VCaP (cell line): Measurements from ENCODE around the gene COPE.

Source experiments
- H3K27ac ChIP-seq: fragments of 450-650 bp; 2 replicates; pipeline ENCODE4 v1.5.1; 2017
- TF ChIP-seq, protein P1 (sequence below): fragments of 450-650 bp; conservative IDR thresholded peaks from 2 replicates; pipeline ENCODE4 v1.5.1; 2017; ENCODE audit warnings: mild to moderate bottlenecking, moderate library complexity

The COPE gene

DNA sequence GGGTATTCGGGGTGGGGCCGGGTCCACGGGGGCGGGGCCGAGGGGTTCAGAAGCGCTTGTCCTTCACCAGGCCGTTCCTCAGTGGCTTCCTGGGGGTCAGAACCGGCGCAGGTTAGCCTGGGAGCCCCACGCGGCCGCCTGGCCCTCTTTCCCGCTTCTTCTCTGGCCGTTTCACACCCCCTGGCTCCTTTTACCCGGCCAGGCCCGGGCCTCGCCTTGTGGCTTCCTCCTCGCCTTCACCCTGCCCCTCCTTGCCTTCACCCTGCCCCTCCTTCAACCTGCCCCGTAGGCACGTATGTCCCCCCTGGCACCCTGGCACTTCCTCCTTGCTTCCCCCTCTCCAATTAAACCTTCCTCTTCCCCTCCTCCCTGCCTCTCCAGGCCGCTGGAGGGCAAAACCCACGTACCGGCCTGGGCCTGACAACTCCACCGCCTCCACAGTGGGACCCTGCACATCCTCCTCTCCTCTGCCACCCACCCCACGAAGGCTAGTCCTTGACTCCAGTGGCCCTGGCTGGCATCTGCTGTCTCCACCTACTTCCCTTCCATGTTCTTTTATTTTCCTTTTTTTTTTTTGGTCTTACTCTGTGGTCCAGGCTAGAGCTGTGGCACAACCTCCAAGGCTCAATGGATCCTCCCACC is 48.5 kb downstream of the COPE start:
- no peak overlapping the region for H3K27ac ChIP-seq
- TF ChIP-seq, protein P1, sequence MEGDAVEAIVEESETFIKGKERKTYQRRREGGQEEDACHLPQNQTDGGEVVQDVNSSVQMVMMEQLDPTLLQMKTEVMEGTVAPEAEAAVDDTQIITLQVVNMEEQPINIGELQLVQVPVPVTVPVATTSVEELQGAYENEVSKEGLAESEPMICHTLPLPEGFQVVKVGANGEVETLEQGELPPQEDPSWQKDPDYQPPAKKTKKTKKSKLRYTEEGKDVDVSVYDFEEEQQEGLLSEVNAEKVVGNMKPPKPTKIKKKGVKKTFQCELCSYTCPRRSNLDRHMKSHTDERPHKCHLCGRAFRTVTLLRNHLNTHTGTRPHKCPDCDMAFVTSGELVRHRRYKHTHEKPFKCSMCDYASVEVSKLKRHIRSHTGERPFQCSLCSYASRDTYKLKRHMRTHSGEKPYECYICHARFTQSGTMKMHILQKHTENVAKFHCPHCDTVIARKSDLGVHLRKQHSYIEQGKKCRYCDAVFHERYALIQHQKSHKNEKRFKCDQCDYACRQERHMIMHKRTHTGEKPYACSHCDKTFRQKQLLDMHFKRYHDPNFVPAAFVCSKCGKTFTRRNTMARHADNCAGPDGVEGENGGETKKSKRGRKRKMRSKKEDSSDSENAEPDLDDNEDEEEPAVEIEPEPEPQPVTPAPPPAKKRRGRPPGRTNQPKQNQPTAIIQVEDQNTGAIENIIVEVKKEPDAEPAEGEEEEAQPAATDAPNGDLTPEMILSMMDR = no peak

DNA sequence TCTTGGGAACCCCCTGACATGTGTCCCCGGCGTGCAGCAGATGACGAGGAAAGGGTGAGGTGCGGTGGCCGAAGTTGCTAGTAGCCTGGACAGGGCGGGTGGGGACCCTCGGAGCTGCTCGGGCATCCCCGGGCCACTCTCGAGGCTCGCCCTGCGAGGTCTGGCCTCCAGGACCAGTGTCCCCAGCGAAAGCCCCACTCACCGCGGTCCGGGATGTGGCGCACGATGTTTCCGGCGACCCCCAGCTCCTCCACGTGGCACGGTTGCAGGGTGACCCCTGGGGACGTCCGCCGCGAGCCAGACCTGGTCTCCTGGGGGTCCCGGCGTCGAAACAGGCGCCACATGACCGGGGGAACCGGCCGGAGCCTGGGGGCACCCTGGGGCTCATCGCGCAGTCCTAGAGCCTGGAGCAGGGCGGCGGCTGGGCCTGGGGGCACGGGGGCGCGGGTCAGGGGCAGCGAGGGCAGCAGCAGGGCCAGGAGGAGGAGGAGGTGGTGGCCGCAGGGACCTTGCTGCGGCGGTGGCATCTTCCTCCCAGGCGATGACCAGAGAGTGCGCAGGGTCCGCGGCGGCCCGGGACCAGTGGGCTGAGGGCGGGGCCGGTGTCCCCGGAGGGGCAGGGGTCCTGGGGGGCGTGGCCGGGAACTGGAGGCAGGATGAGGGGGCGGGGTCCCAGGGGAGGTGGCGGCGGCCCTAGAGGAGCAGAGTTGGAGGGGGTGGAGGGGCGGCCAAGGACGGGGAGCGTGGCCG is 49.2 kb downstream of the COPE start:
- no peak overlapping the region for H3K27ac ChIP-seq
- TF ChIP-seq, protein P1 = no peak

DNA sequence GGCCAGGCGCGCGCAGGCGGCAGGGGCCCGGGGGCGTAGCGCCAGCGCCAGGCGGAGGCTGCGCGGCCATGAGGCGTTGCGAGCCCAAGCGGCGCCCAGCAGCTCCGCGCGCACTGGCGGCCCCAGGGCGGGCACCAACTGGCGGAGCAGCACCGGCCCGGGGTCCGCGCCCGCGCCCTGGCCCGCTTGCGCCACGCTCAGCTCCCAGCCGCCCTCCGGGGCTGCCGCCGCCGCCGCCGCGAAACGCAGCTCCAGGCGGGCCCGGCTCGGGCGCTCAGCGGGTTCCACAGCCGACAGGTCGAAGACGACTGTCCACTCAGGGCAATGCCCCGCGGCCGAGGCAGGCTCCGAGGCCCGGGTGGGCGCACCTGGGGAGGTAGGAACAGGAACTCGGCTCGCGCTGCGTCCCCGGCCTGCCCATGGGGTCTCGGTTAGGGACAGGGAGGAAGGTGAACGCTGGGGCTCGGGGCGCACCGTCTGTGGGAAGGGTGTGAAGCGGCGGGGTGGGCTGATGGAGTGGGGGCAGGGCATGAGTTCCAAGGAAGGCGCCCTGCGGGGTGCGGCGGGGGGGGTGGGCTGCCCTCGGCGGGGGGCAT is 50.1 kb downstream of the COPE start:
- TF ChIP-seq, protein P1 = no peak
- no peak overlapping the region for H3K27ac ChIP-seq

DNA sequence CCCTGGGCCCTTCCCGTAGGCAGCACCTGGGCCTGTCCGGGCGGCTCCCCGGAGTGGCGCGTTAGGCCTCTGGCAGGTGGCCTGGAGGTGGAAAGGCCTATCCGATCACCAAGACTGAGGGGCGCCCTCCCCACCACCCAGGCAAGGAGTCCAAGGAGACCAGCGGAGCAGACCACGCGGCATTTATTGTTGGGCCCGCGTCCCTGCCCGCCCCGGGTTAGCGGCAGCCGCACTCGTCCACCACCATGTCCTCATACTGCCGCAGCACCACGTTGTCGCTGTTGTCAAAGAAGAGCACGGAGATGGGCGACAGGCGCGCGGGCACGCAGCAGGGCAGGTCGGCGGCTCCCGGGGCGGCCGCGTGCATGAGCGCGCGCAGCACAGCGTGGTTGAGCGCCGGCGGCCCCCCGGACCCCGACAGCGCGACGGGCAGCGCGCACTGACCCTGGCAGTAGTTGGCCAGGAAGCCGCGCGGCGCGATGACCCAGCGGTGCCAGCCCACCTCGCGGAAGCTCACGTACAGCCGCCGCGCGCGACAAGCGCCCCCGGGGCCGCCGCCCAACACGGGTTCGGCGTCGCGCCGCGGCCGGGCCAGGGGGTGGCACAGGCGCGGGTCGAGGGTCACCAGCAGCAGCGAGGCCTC is 50.7 kb downstream of the COPE start:
- TF ChIP-seq, protein P1 = no peak
- no peak overlapping the region for H3K27ac ChIP-seq

DNA sequence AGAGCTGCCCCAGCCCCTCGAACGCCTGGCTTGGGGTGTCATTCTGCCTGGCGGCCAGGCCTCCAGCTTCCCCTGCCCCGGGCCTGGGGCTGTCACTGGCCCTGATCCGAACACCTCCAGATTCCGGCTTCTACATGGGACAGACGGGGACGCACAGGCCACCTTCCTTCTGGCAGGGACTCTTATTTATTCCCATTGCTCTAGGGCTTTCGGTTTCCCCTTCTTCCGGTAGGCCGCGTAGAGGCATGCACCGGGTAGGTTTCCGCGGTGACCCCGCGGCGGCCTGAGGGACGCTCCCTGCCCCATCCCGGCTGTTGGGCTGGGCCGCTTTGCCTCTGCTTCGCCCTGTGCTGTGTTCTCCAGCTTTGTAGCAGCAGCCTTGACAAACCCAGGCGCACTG is 51.4 kb downstream of the COPE start:
- TF ChIP-seq, protein P1 = no peak
- no peak overlapping the region for H3K27ac ChIP-seq

DNA sequence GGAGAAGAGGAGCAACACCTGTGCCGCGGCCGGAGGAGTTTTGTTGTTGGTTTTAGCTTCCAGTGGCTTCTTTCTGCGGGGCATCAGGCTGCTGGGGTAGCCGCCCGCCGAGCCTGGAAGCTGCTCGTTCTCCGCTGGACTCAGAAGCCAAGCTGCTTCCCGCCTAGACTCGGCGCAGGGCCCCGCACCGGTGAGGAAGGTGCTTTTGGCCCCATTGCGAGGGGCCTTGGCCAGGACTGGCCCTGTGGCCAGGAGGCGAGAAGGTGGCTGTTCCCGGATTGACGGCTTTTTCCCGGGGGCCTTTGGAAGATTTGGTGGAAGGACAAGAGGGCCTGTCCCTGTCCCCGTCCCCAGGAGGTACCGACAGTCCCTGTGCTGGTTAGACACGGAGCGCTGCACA is 52.0 kb downstream of the COPE start:
- TF ChIP-seq, protein P1 = no peak
- H3K27ac ChIP-seq = peak overlapping the region; percentile 34; the same call in 1 of the 2 replicates

DNA sequence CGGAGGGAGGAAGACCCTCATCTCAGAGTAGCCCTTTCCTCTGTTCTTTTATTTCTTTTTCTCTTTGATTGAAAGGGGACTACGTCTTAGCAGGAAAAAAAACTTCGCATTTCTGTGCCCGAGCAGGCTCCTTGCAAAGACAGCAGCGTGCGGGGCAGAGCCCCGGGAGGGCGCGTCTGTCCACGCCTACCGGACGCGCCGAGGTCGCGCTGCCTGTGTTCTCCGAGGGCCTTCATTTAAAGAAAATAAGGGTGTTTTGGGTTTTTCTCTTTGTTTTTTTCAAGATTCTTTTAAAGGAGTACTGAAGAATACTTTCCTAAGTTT is 52.4 kb downstream of the COPE start:
- TF ChIP-seq, protein P1 = no peak; the same call in none of the 2 replicates
- H3K27ac ChIP-seq = peak overlapping the region; percentile 34; the same call in 1 of the 2 replicates
